Measurements from ENCODE around the gene SPATA17.

DNA sequence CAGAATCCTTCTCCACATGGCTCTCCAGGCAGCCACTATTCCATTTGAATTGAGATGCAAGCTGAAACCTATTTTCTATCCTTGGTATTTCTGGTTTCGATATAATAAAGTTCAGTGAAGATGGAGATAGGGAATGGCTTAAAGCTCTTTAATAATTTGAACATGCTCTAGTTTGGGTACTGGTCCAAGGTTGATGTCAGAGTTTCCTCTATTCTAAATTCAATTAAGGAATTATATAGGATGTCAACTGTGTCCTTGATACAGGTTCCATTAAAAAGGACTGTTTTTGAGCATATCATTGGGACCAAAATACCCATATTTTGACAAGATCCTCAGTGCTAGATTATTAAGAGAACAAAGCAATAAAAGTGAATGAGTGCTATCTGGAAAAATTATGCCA is 245.3 kb downstream of the SPATA17 start:
- TF ChIP-seq ELF4 (IDR thresholded peaks at IDR 0.05) (no peak), SP1 (IDR thresholded peaks at IDR 0.05) (no peak), LEF1 (IDR thresholded peaks at IDR 0.05; ENCODE audit: borderline replicate concordance) (no peak), FOXM1 (IDR thresholded peaks at IDR 0.05; ENCODE audit: borderline replicate concordance) (no peak), PKNOX1 (IDR thresholded peaks at IDR 0.05) (no peak)
